ENCODE results near the gene CCL7. TPM values are rescaled to one million over a fixed set of nuclear protein-coding genes. Genes with fewer than 3 reads are reported as not detected.
A peak's percentile ranks its signal among the peaks of the same experiment; 100 is the strongest.

CCL7 gene
- 1 to 10 TPM in 2 of 4 donors, not detected in 2; 1.9 to 3.5 TPM for total RNA-seq

DNA sequence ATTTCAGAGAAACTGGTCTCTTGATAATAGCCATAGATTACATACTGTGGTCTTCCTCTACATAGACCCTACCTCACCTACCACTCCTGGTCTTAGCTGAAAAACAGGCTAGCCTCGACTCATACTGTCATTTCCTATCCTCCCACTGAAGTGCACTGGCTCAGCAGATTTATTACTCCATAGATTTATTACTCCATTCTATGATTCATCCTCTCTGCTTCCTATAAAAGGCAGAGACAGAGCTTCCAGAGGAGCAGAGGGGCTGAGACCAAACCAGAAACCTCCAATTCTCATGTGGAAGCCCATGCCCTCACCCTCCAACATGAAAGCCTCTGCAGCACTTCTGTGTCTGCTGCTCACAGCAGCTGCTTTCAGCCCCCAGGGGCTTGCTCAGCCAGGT lies at the start of gene CCL7:
Gene CCL7 (plus strand): TSS at position 253 of the 400 bp plus-strand sequence. CDS start 70 bp downstream, at position 323.
- DNase-seq (ENCODE audit: low spot score) (no peak), ATAC-seq (ENCODE audit: low FRiP score) (peak; percentile 67)
- TF ChIP-seq, protein P1, sequence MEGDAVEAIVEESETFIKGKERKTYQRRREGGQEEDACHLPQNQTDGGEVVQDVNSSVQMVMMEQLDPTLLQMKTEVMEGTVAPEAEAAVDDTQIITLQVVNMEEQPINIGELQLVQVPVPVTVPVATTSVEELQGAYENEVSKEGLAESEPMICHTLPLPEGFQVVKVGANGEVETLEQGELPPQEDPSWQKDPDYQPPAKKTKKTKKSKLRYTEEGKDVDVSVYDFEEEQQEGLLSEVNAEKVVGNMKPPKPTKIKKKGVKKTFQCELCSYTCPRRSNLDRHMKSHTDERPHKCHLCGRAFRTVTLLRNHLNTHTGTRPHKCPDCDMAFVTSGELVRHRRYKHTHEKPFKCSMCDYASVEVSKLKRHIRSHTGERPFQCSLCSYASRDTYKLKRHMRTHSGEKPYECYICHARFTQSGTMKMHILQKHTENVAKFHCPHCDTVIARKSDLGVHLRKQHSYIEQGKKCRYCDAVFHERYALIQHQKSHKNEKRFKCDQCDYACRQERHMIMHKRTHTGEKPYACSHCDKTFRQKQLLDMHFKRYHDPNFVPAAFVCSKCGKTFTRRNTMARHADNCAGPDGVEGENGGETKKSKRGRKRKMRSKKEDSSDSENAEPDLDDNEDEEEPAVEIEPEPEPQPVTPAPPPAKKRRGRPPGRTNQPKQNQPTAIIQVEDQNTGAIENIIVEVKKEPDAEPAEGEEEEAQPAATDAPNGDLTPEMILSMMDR (IDR thresholded peaks at IDR 0.05): no peak

DNA sequence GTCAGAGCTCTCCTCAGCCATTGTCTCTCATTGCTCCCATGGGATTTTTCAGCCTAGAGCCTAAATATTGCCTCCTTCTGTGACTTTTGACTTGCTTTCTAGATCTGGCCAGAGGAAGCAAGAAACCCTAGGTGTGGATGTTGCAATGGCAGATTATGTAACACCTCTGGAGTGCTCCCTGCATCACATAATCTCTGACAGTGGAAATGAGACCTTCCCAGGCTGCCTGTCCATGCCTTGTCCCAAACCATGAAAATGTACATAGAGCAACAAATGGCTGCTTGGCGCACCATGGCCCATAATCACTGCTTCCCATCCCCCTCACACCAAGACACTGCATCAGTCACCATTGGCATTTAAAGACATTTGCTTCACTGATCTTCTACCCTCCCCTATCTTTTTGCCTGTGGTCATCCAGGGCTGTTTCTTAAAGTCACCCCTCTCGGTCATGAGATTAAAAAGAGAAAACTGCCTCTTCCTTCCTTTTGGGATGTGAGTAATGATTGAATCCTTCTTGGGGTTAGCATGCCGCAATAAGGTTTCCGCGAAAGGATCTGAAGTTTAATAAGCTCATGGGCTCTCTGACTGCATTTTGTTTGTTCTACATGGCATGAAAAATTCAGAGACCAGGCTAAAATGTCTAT lies 49.1 kb upstream of the CCL7 start:
- TF ChIP-seq, protein P1 (IDR thresholded peaks at IDR 0.05): no peak
- no peak for DNase-seq (ENCODE audit: low spot score)
- ATAC-seq (ENCODE audit: low FRiP score): peak; percentile 48

DNA sequence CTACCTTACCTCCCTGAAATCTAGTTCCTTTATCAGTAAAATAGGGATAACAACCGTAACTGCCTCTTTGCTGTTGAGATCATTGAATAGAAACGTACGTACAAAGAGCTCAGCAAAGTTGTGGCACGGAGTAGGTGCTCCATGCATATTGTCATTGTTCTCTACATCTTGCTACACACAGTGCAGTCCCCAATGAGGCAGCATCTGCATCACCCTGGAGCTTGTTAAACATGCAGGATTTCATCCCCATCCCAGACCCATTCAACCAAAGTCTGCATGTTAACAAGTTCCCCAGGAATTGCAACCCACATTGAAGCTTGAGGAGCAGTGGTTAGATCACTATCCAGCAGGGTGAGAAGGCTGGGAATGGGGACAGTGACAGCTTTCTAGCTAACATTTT lies 48.6 kb upstream of the CCL7 start:
- ATAC-seq (ENCODE audit: low FRiP score) (no peak), DNase-seq (ENCODE audit: low spot score) (no peak)
- TF ChIP-seq, protein P1 (IDR thresholded peaks at IDR 0.05): no peak

DNA sequence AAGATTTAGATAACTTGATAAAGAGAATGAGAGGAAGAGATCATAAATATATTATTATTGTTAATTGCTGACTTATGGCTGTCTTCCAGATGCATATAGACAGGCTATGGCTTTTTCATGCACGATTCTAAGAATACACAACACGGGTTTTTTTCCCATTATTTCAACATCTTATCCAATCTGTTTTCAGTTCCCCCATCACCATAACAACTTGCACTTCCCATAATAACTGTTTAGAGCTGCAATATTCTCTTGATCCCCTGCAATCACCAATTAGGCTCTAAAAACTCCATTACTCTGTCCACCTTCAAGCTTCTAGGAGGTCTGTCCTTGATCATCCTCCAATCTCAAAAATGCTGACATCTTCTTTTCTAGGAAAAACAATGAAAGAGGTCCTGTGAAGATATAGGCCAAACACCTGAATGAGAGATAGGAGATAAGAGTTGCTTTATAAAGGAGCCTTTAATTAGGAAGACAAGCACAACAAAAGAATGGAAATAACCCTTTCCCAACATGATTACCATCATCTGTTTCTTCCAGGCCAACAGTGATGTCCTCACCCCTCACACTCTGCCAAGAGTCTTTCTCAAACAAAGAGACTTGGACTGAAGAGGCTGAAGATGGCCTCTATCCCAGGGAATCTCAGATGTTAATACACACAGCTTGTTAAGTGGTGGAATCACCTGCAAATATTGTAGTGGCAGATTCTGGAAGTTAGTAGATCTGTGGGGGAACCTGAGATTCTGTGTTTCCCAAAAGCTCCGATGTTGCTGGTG lies 47.1 kb upstream of the CCL7 start:
- DNase-seq (ENCODE audit: low spot score) (no peak), ATAC-seq (ENCODE audit: low FRiP score) (no peak)

DNA sequence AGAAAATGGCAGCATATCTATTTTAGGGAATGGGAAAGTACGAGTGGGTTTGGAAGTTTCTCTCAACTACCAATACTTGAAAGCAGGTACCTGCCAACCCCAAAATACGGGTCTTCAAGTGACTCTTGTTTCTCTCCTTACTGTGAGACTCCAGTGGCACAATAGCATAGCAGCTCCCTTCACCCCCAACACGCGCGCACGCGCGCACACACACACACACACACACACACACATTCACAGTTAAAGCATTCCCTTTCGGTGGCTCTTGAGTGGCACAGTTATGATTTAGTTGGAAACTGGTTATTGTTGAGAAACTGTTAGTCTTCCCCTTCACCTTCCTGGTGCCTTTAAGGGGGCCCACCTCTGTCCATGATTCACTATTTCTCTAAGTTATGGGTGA lies 45.0 kb upstream of the CCL7 start:
- no peak for DNase-seq (ENCODE audit: low spot score)
- no peak for ATAC-seq (ENCODE audit: low FRiP score)
- TF ChIP-seq, protein P1 (IDR thresholded peaks at IDR 0.05): no peak

More for the DNA sequence above, 47.1 kb upstream of the CCL7 start:
- TF ChIP-seq, protein P1 (IDR thresholded peaks at IDR 0.05): no peak

DNA sequence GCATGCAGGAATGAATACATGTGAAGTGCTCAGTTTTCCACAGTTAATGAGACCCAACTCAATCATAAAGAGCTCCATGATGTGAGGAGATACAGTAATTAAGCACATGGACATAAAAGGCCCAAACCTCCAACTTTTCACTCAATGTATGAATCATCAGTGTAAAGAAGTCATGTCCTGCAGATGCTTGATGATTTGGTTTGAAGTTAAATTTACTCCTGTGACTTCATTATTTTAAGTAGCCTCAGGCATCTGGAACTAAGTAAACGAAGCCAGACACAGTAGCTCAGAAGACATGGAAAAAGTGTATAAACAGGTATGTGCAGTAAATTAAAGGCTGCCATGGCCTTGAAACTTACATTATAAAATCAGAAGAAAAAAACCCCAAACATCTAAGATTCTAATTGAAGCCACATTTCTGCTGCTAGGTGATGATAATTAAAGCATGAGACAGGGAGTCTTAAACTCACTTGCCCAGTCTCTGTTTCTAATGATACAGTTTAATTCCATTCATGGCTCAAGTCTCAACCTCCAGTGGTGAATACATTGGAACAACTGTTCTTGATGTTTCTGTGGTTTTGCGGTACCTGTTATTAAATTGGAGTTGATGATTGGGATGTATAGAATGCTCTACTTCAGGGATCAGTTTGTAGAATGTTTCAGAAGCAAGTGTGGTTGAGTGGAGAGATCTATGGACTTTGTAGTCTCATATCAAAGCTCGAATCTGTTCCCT lies 43.8 kb upstream of the CCL7 start:
- TF ChIP-seq, protein P1 (IDR thresholded peaks at IDR 0.05): no peak
- DNase-seq (ENCODE audit: low spot score) (no peak), ATAC-seq (ENCODE audit: low FRiP score) (no peak)
